ENCODE measurements around the gene SMYD3.

GRCh38 chr1:245995474-245995873, 511.6 kb downstream of the SMYD3 start:
- TF ChIP-seq CTCF (conservative IDR thresholded peaks at IDR 0.05 in 1 of 2, IDR thresholded peaks at IDR 0.05 in 1 of 2; ENCODE audit: low read depth in 1 of 2, low read length in 2 of 2) (no peak), EZH2 (IDR thresholded peaks at IDR 0.05; ENCODE audit: low read length, missing control alignments) (no peak)
